OCI-LY3 (cell line): Measurements from ENCODE around the gene MTMR6.

Source experiments
- H2AFZ ChIP-seq: fragments of 200-600, 300-600 bp; shearing (Covaris generic); 2 replicates; pipeline ENCODE4 v1.6.0; 2014; ENCODE audit warnings: antibody characterized with exemption, low read depth, low read length
- H3K27ac ChIP-seq: fragments of 200-600, 300-600 bp; sonication (generic); 2 replicates; pipeline ENCODE4 v1.5.1; 2014; ENCODE audit warnings: mild to moderate bottlenecking, low read length, moderate library complexity, mixed read lengths
- H3K27me3 ChIP-seq: fragments of 200-600, 300-600 bp; sonication (generic); 2 replicates; pipeline ENCODE4 v1.6.1; 2014; ENCODE audit warnings: low read depth, low read length, mixed read lengths
- H3K36me3 ChIP-seq: fragments of 200-600, 300-600 bp; sonication (generic); replicated peaks from 2 replicates; pipeline ENCODE3; 2014; ENCODE audit warnings: low read depth, low read length, mixed read lengths
- H3K4me1 ChIP-seq: fragments of 300-600, 200-600 bp; sonication (generic); 2 replicates; pipeline ENCODE4 v1.6.1; 2014; ENCODE audit warnings: low read length, mixed read lengths
- H3K4me2 ChIP-seq: fragments of 200-600, 300-600 bp; sonication (generic); 2 replicates; pipeline ENCODE4 v1.6.1; 2014; ENCODE audit warnings: low read length, mixed read lengths
- H3K4me3 ChIP-seq: fragments of 300-600, 200-600 bp; sonication (generic); 2 replicates; pipeline ENCODE4 v1.5.1; 2014; ENCODE audit warnings: antibody characterized with exemption, mild to moderate bottlenecking, low read length, moderate library complexity
- H3K79me2 ChIP-seq: fragments of 300-600, 200-600 bp; shearing (Covaris generic); 2 replicates; pipeline ENCODE4 v1.6.1; 2014; ENCODE audit warnings: mild to moderate bottlenecking, low read length, mixed read lengths
- H3K9ac ChIP-seq: fragments of 300-600, 200-600 bp; shearing (Covaris generic); 2 replicates; pipeline ENCODE4 v1.6.0; 2014; ENCODE audit warnings: mild to moderate bottlenecking, low read length, moderate library complexity
- H3K9me3 ChIP-seq: fragments of 200-600, 300-600 bp; shearing (Covaris generic); 2 replicates; pipeline ENCODE4 v1.6.1; 2014; ENCODE audit warnings: low read length, mixed read lengths; ENCODE audit not compliant: insufficient read depth
- H4K20me1 ChIP-seq: fragments of 200-600, 300-600 bp; sonication (generic); 2 replicates; pipeline ENCODE4 v1.6.1; 2016; ENCODE audit warnings: low read length, mixed read lengths; ENCODE audit not compliant: insufficient read depth
- EZH2phosphoT487 ChIP-seq: fragments of 200-600 bp; shearing (Covaris generic); IDR thresholded peaks from 2 replicates; pipeline ENCODE4 v1.6.1; 2018; ENCODE audit warnings: antibody characterized with exemption, mixed run types, low read depth
- TF ChIP-seq, protein P1 (sequence below): fragments of 200-600, 300-600 bp; sonication (generic); IDR thresholded peaks from 2 replicates; pipeline ENCODE4 v1.5.1; 2014; ENCODE audit warnings: antibody characterized with exemption, low read length, low read depth

MTMR6 gene

DNA sequence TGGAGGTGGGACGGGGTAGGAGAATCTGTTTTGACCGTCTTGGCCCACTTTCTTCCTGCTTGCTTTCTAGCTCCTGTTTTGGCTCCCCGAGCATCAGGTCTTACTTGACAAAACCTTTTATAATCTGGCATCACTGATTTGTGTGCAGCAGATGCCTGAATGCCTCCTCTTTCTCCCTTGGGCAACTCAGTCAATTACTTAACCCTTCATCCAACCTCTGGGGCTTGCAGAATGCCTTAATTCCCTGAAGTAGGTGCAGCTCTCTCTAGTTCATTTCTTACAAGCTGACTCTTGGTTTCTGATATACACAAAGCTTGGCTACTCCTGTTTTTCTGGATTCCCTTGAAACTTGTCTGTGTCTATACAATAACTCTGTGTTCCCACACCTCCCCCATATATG is 8.4 kb upstream of the MTMR6 start:
- no peak overlapping the region for H3K4me3 ChIP-seq
- H3K27me3 ChIP-seq: 0 out of 2 replicates have a peak, but pooled peaks cover 5% of the 10 kb centered on the region
- no peak overlapping the region for H3K4me2 ChIP-seq
- TF ChIP-seq EZH2phosphoT487: no peak
- TF ChIP-seq, protein P1, sequence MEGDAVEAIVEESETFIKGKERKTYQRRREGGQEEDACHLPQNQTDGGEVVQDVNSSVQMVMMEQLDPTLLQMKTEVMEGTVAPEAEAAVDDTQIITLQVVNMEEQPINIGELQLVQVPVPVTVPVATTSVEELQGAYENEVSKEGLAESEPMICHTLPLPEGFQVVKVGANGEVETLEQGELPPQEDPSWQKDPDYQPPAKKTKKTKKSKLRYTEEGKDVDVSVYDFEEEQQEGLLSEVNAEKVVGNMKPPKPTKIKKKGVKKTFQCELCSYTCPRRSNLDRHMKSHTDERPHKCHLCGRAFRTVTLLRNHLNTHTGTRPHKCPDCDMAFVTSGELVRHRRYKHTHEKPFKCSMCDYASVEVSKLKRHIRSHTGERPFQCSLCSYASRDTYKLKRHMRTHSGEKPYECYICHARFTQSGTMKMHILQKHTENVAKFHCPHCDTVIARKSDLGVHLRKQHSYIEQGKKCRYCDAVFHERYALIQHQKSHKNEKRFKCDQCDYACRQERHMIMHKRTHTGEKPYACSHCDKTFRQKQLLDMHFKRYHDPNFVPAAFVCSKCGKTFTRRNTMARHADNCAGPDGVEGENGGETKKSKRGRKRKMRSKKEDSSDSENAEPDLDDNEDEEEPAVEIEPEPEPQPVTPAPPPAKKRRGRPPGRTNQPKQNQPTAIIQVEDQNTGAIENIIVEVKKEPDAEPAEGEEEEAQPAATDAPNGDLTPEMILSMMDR: no peak
- H3K9me3 ChIP-seq: no peaks in the 10 kb centered on the region
- no peak overlapping the region for H2AFZ ChIP-seq
- H3K4me1 ChIP-seq: peaks cover 2% of the 10 kb centered on the region
- H3K27ac ChIP-seq: no peak overlapping the region
- no peaks in the 10 kb centered on the region for H4K20me1 ChIP-seq
- H3K9ac ChIP-seq: no peak overlapping the region
- H3K36me3 ChIP-seq: no peaks in the 10 kb centered on the region
- H3K79me2 ChIP-seq: no peaks in the 10 kb centered on the region

DNA sequence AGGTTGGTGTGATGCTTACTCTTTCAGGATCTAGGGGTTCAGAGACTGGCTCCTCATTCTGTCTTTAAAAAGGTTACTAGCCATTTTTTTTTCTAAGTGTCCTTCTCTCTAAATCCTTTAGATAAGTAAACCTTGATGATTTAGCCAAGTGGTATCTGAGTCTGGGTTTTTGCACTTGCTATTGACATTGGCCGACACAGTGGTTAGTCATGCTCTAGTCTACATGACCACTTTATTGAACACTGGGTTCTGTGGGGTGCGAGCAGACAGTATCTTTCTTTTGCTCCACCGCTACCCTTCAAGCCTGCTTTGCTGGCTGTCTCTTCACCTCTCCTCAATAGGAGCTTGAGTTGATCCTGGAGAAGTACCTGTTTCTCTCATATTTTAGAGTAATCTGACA is 7.9 kb upstream of the MTMR6 start:
- no peaks in the 10 kb centered on the region for H4K20me1 ChIP-seq
- no peak overlapping the region for H3K4me3 ChIP-seq
- H3K79me2 ChIP-seq: no peaks in the 10 kb centered on the region
- H3K27ac ChIP-seq: no peak overlapping the region
- no peak overlapping the region for H3K4me2 ChIP-seq
- no peaks in the 10 kb centered on the region for H3K9me3 ChIP-seq
- no peaks in the 10 kb centered on the region for H3K4me1 ChIP-seq
- no peaks in the 10 kb centered on the region for H3K36me3 ChIP-seq
- no peak overlapping the region for H2AFZ ChIP-seq
- 0 out of 2 replicates have a peak, but pooled peaks cover 5% of the 10 kb centered on the region for H3K27me3 ChIP-seq
- TF ChIP-seq EZH2phosphoT487: no peak
- TF ChIP-seq, protein P1: no peak
- H3K9ac ChIP-seq: no peak overlapping the region

DNA sequence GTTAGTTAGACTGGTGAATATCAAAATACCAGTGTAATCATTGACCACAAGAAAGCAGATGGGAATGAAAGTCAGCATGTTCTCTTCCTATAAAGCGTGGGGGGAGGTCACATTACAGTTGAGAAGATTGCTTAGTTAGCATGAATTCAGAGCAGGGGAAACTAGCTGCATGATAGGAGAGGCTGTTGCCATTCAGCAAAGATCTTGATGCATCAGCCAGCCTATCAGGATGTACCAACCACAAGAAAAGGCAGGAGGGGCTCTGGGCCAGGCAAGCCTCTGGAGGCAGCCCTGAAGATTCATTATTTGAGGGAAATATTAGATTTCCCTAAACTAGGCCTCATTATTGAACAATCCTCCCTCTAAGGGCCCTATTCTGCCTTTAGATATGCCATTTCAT is 5.0 kb upstream of the MTMR6 start:
- no peak overlapping the region for H3K4me2 ChIP-seq
- no peaks in the 10 kb centered on the region for H3K36me3 ChIP-seq
- no peak overlapping the region for H3K9ac ChIP-seq
- 0 out of 2 replicates have a peak, but pooled peaks cover 5% of the 10 kb centered on the region for H3K27me3 ChIP-seq
- no peak overlapping the region for H3K27ac ChIP-seq
- no peaks in the 10 kb centered on the region for H4K20me1 ChIP-seq
- H3K4me3 ChIP-seq: no peak overlapping the region
- H3K9me3 ChIP-seq: no peaks in the 10 kb centered on the region
- H3K79me2 ChIP-seq: no peaks in the 10 kb centered on the region
- peak overlapping the region; percentile 80 for H2AFZ ChIP-seq
- peaks cover 8% of the 10 kb centered on the region for H3K4me1 ChIP-seq
- TF ChIP-seq, protein P1: no peak
- no peak for TF ChIP-seq EZH2phosphoT487

DNA sequence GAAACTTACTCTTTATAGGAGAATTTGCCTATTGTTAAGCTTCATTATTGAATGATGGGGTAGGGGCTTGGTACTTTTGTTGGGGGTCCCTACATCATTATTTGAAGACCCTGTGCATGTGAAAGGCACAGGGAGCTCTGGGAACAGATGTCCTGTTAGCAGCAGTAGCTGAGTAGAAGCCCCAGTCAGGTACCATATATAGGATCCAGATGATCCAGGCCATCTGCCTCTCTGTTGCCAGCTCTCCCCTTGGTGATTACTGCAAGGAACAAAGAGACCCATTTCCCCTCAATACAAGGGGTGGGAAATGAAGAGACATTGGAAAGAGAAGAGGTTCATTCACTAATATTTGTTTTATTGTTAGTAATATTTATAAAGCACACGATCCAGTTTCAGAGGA is 4.4 kb upstream of the MTMR6 start:
- Histone ChIP-seq H4K20me1 (no peaks in the 10 kb centered on the region), H3K4me1 (peaks cover 8% of the 10 kb centered on the region), H3K79me2 (peaks cover 4% of the 10 kb centered on the region), H2AFZ (peak overlapping the region; percentile 80; the same call in 1 of the 2 replicates), H3K36me3 (no peaks in the 10 kb centered on the region), H3K9ac (no peak overlapping the region), H3K9me3 (no peaks in the 10 kb centered on the region), H3K4me2 (no peak overlapping the region), H3K27me3 (0 out of 2 replicates have a peak, but pooled peaks cover 2% of the 10 kb centered on the region), H3K4me3 (no peak overlapping the region), H3K27ac (no peak overlapping the region)
- TF ChIP-seq, protein P1: no peak
- no peak for TF ChIP-seq EZH2phosphoT487
